CD8-positive, alpha-beta memory T cell (primary cell): ENCODE results near the gene C1QTNF6. TPM values are rescaled to one million over a fixed set of nuclear protein-coding genes. Genes with fewer than 3 reads are reported as not detected.
A peak's percentile ranks its signal among the peaks of the same experiment; 100 is the strongest.

Experiments
- CTCF ChIA-PET: fragments of 350-600 bp; sonication (Branson Sonifier 250); formaldehyde crosslinking; loops from one replicate; lab custom pipeline; 2021; ENCODE audit warnings: antibody characterized with exemption; lab: Charles Lee
- POLR2A ChIA-PET: fragments of 350-600 bp; sonication (Branson Sonifier 250); formaldehyde crosslinking; loops from one replicate; lab custom pipeline; 2021; ENCODE audit warnings: antibody characterized with exemption; lab: Charles Lee
- DNase-seq, 5 donors: peaks; one replicate each; pipeline versions ENCODE4 v3.0.0 to v3.0.0-alpha.2; 2020 to 2022; ENCODE audit warnings: mixed read lengths in 1 of 5
- H3K27ac ChIP-seq: one replicate; pipeline ENCODE4 v1.7.0; 2013; ENCODE audit warnings: low read depth, mild to moderate bottlenecking, low read length, moderate library complexity
- H3K27me3 ChIP-seq: 2 replicates; pipeline ENCODE4 v1.7.0; 2013; ENCODE audit warnings: low read length, mild to moderate bottlenecking; ENCODE audit not compliant: insufficient read depth, poor library complexity, severe bottlenecking
- H3K36me3 ChIP-seq: 2 replicates; pipeline ENCODE4 v1.7.0; 2013; ENCODE audit warnings: mild to moderate bottlenecking, low read length, moderate library complexity; ENCODE audit not compliant: insufficient read depth
- H3K4me1 ChIP-seq: 2 replicates; pipeline ENCODE4 v1.7.0; 2013; ENCODE audit warnings: mild to moderate bottlenecking, low read length, moderate library complexity; ENCODE audit not compliant: insufficient read depth
- H3K4me3 ChIP-seq: 2 replicates; pipeline ENCODE4 v1.7.0; 2013; ENCODE audit warnings: mild to moderate bottlenecking, low read length
- H3K9me3 ChIP-seq: 2 replicates; pipeline ENCODE4 v1.7.0; 2013; ENCODE audit warnings: mild to moderate bottlenecking, low read length
- H3K27ac Mint-ChIP-seq, 8 donors: one replicate each; pipeline ENCODE4 v1.8.0; 2020 to 2021; ENCODE audit warnings: mixed read lengths in 8 of 8, mild to moderate bottlenecking in 6 of 8, inconsistent platforms in 3 of 8, moderate library complexity in 3 of 8
- H3K27me3 Mint-ChIP-seq, 2 donors: one replicate each; pipeline ENCODE4 v1.8.0; 2020 to 2021; ENCODE audit warnings: mixed read lengths in 2 of 2, mild to moderate bottlenecking in 1 of 2, moderate library complexity in 1 of 2
- H3K36me3 Mint-ChIP-seq, 3 donors: one replicate each; pipeline ENCODE4 v1.8.0; 2020 to 2021; ENCODE audit warnings: mixed read lengths in 3 of 3, inconsistent platforms in 1 of 3, mild to moderate bottlenecking in 1 of 3
- H3K4me1 Mint-ChIP-seq, 3 donors: one replicate each; pipeline ENCODE4 v1.8.0; 2020 to 2021; ENCODE audit warnings: mixed read lengths in 3 of 3, inconsistent platforms in 1 of 3, mild to moderate bottlenecking in 1 of 3
- H3K4me3 Mint-ChIP-seq, 7 donors: one replicate each; pipeline ENCODE4 v1.8.0; 2020 to 2021; ENCODE audit warnings: mixed read lengths in 7 of 7, mild to moderate bottlenecking in 6 of 7, moderate library complexity in 4 of 7, inconsistent platforms in 2 of 7
- H3K9me3 Mint-ChIP-seq, 5 donors: one replicate each; pipeline ENCODE4 v1.8.0; 2020 to 2022; ENCODE audit warnings: mixed read lengths in 5 of 5, mild to moderate bottlenecking in 3 of 5, moderate library complexity in 2 of 5, inconsistent platforms in 1 of 5
- polyA plus RNA-seq: library from polyadenylated mRNA; unstranded; fragments of 300-500 nt; fragmentation: Illumina TruSeq; gene quantifications from one replicate; pipeline ENCODE4 v1.2.3, GENCODE V29; 2021
- total RNA-seq, 2 experiments: library from RNA; stranded (reverse); gene quantifications; one replicate each; pipeline ENCODE4 v1.2.3, GENCODE V29; 2021

The C1QTNF6 gene
- total and polyA plus RNA-seq, 3 experiments from 2014 or later = 1.8 to 4.3 (median 3.6) TPM

DNA sequence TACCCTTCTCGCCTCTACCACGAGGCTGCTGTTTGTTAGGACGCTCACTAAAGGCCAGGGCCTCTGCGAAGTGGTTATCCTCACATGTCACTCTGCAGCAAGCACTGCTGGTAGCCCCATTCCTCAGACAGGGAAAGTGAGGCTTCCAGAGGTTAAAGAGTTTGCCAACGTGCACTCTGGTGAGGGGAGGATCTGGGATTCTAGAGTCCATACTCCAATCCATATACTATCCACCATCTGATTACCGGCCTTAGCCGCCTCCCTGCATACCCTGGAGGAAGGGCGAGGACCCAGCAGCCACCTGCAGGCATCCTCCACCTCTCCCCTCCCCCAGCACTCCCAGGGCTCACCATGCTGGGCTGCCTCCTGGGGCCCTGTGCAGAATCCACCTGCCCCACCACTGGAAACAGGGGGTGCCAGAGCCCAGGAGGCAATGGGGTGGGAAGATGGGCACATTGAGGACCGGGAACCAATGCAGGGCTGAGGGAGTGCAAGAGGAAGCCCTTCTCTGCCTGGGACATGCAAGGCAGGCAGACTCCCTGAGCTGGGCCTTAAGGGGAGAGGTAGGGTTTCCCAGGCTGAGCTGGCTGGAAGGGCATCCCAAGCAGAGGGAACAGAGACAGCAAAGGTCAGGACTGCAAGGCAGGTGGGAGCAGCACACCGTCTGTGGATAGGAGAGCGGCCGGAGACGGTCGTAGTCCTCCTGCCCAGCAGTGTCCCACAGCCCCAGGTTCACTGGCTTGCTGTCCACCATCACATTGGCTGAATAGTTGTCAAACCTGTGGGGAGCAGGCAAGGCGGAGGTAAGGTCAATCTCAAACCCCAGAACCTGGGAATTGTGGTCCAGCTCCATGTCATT lies 44.3 kb upstream of the C1QTNF6 start:
- Histone ChIP-seq H3K27ac (no peak overlapping the region), H3K4me3 (peak overlapping the region; percentile 29), H3K27me3 (no peaks in the 10 kb centered on the region), H3K9me3 (no peaks in the 10 kb centered on the region), H3K4me1 (peaks cover 99% of the 10 kb centered on the region), H3K36me3 (peaks cover 70% of the 10 kb centered on the region)
- Mint-ChIP-seq H3K4me1 (peaks cover 92 to 99% (median 99%) of the 10 kb centered on the region in 3 donors), H3K27me3 (no peaks in the 10 kb centered on the region), H3K4me3 (peak overlapping the region; percentile 71 to 89 (median 85)), H3K27ac (peak overlapping the region; percentile 98 to 100 (median 99)), H3K9me3 (no peaks in the 10 kb centered on the region), H3K36me3 (peaks cover 14 to 82% (median 19%) of the 10 kb centered on the region in 3 donors)
- DNase-seq = peak in 1 of 5 donors; percentile 32
- CTCF ChIA-PET = interaction anchor here (0.9 to 6.9 kb wide), 6 partner anchors 9 to 254 kb away, joined by 3 to 105 read pairs (median 6); partner anchors contain the start of genes MFNG and RAC2
- POLR2A ChIA-PET = interaction anchor here (1.2 to 6.6 kb wide), 3 partner anchors 9 to 16 kb away, joined by 3 to 115 read pairs (median 7); partner anchors contain the start of gene RAC2

DNA sequence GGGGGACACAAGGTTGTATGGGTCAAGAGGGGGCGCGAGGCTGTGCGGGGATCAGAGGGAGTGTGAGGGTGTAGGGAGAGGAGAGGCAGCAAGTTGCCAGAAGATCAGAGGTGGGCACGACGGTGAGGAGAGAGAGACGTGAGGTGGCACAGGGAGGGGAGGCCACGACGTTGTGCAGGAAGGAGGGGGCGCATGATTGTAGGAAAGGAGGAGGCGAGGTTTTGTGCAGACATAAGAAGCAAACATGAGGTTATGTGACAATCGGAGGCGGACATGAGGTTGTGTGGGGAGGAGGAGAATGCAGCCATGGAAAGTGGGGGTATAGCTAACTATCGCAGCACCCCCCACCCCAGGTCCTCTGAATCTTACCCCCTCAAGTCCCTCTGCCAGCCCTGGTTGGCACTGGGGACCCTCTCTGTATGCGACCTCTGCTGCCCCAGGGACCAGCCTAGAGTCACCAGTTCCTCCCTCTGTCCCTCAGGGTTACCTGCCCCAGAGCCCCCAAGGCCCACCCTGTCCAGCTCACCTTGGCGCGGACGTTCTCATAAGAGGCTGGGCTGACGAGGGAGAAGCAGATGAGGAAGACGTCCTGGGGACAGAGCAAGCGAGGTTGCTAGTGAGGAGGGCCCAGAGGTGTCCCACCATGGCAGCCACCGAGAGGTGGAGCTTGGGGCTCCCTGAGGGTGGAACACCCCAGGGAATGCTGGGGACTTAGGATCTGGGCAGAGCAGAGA lies 43.5 kb upstream of the C1QTNF6 start:
- H3K9me3 Mint-ChIP-seq = no peaks in the 10 kb centered on the region
- Histone ChIP-seq H3K27ac (peak overlapping the region; percentile 36), H3K4me3 (peak overlapping the region; percentile 46), H3K27me3 (no peaks in the 10 kb centered on the region), H3K36me3 (peaks cover 69% of the 10 kb centered on the region), H3K4me1 (peaks cover 94% of the 10 kb centered on the region), H3K9me3 (no peaks in the 10 kb centered on the region)
- H3K27me3 Mint-ChIP-seq = no peaks in the 10 kb centered on the region
- peak overlapping the region; percentile 98 to 100 (median 99) for H3K27ac Mint-ChIP-seq
- peaks cover 13 to 77% (median 19%) of the 10 kb centered on the region in 3 donors for H3K36me3 Mint-ChIP-seq
- peaks cover 86 to 92% (median 92%) of the 10 kb centered on the region in 3 donors for H3K4me1 Mint-ChIP-seq
- DNase-seq = peak in 4 of 5 donors; percentile 31 to 86 (median 68)
- ChIA-PET POLR2A (interaction anchor here (1.2 to 6.6 kb wide), 4 partner anchors 9 to 32 kb away, joined by 3 to 115 read pairs (median 10); partner anchors contain the start of gene RAC2), CTCF (interaction anchor here (0.9 to 6.9 kb wide), 9 partner anchors 9 to 360 kb away, joined by 3 to 105 read pairs (median 3); partner anchors contain the start of genes MFNG and RAC2)
- H3K4me3 Mint-ChIP-seq = peak overlapping the region; percentile 71 to 89 (median 85)

DNA sequence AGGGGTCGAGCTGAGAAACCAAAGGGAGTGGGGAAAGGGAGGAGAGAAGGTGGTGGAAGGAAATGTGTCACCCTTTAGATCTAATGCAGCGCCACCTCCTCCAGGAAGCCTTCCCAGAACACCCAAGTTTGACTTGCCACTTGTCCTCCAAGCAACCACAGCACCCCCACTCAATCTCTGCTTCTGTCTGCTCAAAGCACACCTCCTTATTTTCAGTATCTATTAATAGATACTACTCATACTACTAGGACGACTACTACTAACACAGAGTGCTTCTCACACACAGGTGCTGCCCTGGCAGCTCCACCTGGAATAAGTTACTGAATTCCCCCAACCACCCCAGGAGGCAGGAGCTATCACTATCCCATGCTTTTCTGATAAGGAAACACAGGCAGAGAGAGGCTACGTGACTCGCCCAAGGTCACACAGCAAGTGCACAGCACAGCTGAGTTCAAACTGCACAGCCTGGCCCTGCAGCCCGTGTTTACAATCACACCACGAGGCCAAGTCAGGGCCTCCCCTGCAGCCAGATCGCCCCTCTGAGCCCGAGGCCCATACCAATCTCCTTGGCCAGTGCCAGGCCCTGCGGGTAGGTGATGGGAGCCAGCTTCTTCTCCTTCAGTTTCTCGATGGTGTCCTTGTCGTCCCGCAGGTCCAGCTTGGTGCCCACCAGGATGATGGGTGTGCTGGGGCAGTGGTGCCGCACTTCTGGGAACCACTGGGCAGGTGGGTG lies 42.8 kb upstream of the C1QTNF6 start:
- Mint-ChIP-seq H3K36me3 (peaks cover 9 to 77% (median 14%) of the 10 kb centered on the region in 3 donors), H3K27me3 (no peaks in the 10 kb centered on the region), H3K4me1 (peaks cover 86 to 92% (median 92%) of the 10 kb centered on the region in 3 donors), H3K27ac (peak overlapping the region; percentile 98 to 100 (median 99)), H3K9me3 (no peaks in the 10 kb centered on the region), H3K4me3 (peak overlapping the region; percentile 71 to 89 (median 85))
- H3K27ac ChIP-seq = peak overlapping the region; percentile 36
- POLR2A ChIA-PET = interaction anchor here (1.2 to 6.6 kb wide), 6 partner anchors 8 to 256 kb away, joined by 3 to 115 read pairs (median 10); partner anchors contain the start of gene RAC2
- no peaks in the 10 kb centered on the region for H3K9me3 ChIP-seq
- CTCF ChIA-PET = interaction anchor here (0.7 to 6.9 kb wide), 12 partner anchors 11 to 361 kb away, joined by 3 to 105 read pairs (median 6); partner anchors contain the start of gene RAC2
- peak overlapping the region; percentile 50 for H3K4me3 ChIP-seq
- peak; percentile 46 to 77 (median 61) for DNase-seq
- no peaks in the 10 kb centered on the region for H3K27me3 ChIP-seq
- H3K4me1 ChIP-seq = peaks cover 94% of the 10 kb centered on the region
- H3K36me3 ChIP-seq = peaks cover 69% of the 10 kb centered on the region

DNA sequence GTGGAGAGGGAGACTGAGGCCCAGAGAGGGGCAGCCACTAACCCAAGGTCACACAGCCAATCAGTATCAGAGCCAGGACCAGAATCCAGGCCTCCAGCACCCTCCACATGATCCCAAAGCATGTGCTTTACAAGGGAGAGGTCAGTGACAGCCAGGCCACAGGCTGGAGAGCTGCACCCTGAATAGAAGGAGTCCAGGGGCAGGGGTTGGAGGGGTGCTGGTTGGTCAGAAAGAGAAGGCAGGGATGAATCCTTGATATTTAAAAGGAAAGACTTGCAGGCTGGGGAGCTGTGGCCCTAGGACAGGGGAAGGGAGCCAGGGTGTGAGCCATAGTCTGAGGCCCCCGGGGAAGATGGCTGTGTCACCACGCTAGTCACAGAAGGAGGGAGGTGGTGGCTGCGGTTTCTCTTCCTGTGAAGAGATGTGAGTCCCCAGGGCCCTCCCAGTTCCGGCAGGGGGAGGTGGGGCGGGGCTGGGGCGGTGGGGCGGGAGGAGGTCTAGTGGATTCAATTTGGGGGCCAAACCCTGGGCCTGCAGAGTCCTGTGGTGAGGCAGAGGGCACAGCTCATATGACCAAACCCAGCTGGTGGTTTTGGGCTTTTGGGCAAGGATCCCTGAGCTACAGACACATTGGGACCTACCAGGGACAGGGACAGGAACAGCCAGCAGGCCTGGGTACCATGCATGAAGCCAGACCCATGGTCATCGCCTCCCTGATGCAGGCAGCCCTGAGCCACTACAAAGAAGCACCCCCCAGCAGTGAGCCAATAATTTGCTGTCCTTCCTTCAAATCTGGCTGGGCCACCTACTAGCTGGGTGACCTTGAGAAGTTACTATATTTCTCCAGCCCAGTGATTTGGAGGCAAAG lies 42.0 kb upstream of the C1QTNF6 start:
- no peaks in the 10 kb centered on the region for H3K9me3 Mint-ChIP-seq
- peak overlapping the region; percentile 93 for H3K27ac ChIP-seq
- POLR2A ChIA-PET = interaction anchor here (0.5 to 6.6 kb wide), 9 partner anchors 7 to 257 kb away, joined by 3 to 115 read pairs (median 7); partner anchors contain the start of gene RAC2
- peaks cover 69% of the 10 kb centered on the region for H3K36me3 ChIP-seq
- no peaks in the 10 kb centered on the region for H3K27me3 Mint-ChIP-seq
- peak overlapping the region; percentile 76 to 89 (median 85) for H3K4me3 Mint-ChIP-seq
- H3K4me1 ChIP-seq = peaks cover 94% of the 10 kb centered on the region
- DNase-seq = peak; percentile 87 to 96 (median 90)
- H3K4me1 Mint-ChIP-seq = peaks cover 86 to 92% (median 92%) of the 10 kb centered on the region in 3 donors
- H3K27me3 ChIP-seq = no peaks in the 10 kb centered on the region
- CTCF ChIA-PET = interaction anchor here (0.7 to 6.9 kb wide), 12 partner anchors 11 to 362 kb away, joined by 3 to 105 read pairs (median 4); partner anchors contain the start of gene RAC2
- peak overlapping the region; percentile 85 for H3K4me3 ChIP-seq
- no peaks in the 10 kb centered on the region for H3K9me3 ChIP-seq
- H3K27ac Mint-ChIP-seq = peak overlapping the region; percentile 98 to 100 (median 99)
- H3K36me3 Mint-ChIP-seq = peaks cover 15 to 77% (median 16%) of the 10 kb centered on the region in 3 donors

DNA sequence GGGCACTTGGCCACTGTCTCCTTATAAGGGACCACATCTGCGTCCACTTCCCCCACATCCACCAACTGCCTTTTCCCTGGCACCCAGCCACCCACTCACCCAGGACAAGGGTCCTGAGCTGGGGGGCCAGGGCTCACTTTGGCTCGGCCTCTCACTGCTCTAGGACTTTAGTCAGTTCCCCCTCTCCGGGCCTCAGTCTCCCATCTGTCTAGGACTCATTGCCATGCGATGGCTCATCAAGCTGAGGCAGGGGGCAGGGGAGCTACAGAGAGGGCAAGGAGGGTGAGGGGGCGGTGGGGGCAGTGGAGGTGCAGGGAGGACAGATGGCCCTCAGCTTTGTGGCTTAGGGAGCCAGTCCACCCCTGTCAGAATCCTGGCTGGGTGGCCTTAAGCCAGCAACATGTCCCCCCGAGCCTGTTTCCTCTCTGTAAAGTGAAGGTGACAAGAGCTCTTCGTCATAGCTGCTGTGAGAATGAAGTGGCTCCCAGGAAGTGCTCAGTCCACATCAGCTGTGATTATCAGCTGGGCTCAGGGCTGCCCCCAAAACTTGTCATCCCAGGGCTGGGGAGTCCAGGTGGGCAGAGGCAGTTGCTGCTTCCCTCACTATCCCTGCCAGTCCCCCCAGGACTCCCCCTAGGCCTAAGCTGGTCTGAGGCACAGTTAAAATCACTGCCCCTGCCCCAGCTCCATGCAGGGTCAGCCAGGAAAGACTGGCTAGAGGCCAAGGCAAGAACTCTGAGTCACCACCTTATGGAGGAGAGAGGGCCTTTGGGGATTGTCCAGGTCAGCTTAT lies 41.2 kb upstream of the C1QTNF6 start:
- Histone ChIP-seq H3K9me3 (no peaks in the 10 kb centered on the region), H3K27me3 (no peaks in the 10 kb centered on the region), H3K36me3 (peaks cover 71% of the 10 kb centered on the region), H3K27ac (peak overlapping the region; percentile 93), H3K4me1 (peaks cover 94% of the 10 kb centered on the region), H3K4me3 (peak overlapping the region; percentile 85)
- peaks cover 17 to 78% (median 22%) of the 10 kb centered on the region in 3 donors for H3K36me3 Mint-ChIP-seq
- H3K4me1 Mint-ChIP-seq = peaks cover 86 to 92% (median 92%) of the 10 kb centered on the region in 3 donors
- H3K27ac Mint-ChIP-seq = peak overlapping the region; percentile 98 to 100 (median 99)
- no peaks in the 10 kb centered on the region for H3K9me3 Mint-ChIP-seq
- ChIA-PET CTCF (interaction anchor here (0.6 to 6.9 kb wide), 9 partner anchors 10 to 177 kb away, joined by 3 to 105 read pairs (median 7); partner anchors contain the start of genes KCTD17 and RAC2), POLR2A (interaction anchor here (0.5 to 6.6 kb wide), 10 partner anchors 10 to 82 kb away, joined by 3 to 115 read pairs (median 4); partner anchors contain the start of gene RAC2)
- H3K27me3 Mint-ChIP-seq = no peaks in the 10 kb centered on the region
- peak overlapping the region; percentile 76 to 89 (median 85) for H3K4me3 Mint-ChIP-seq
- DNase-seq = peak in 4 of 5 donors; percentile 41 to 71 (median 46)
